IPS-15b (cell line): Measurements from ENCODE around the gene NOTCH4.

Experiments used
- H3K27me3 ChIP-seq: one replicate; pipeline ENCODE4 v1.6.1; 2013; ENCODE audit warnings: low read length; ENCODE audit not compliant: control insufficient read depth, insufficient read depth
- H3K36me3 ChIP-seq: one replicate; pipeline ENCODE4 v1.6.1; 2013; ENCODE audit warnings: low read length; ENCODE audit not compliant: control insufficient read depth, insufficient read depth
- H3K4me1 ChIP-seq: one replicate; pipeline ENCODE4 v1.6.1; 2013; ENCODE audit warnings: mild to moderate bottlenecking, low read length; ENCODE audit not compliant: control insufficient read depth, insufficient read depth
- H3K4me3 ChIP-seq: one replicate; pipeline ENCODE4 v1.5.1; 2013; ENCODE audit warnings: low read depth, low read length
- H3K9ac ChIP-seq: one replicate; pipeline ENCODE4 v1.6.1; 2013; ENCODE audit warnings: low read depth, mild to moderate bottlenecking, low read length
- H3K9me3 ChIP-seq: one replicate; pipeline ENCODE4 v1.6.1; 2013; ENCODE audit warnings: mild to moderate bottlenecking, low read length; ENCODE audit not compliant: control insufficient read depth, insufficient read depth

The NOTCH4 gene

GRCh38 chr6:32183483-32184083 is 40.3 kb downstream of the NOTCH4 start:
- Histone ChIP-seq H3K4me1 (peaks cover 5% of the 10 kb centered on the region), H3K27me3 (no peaks in the 10 kb centered on the region), H3K9ac (no peak overlapping the region), H3K9me3 (no peaks in the 10 kb centered on the region), H3K4me3 (no peak overlapping the region), H3K36me3 (peaks cover 35% of the 10 kb centered on the region)

GRCh38 chr6:32183030-32183429 is 40.8 kb downstream of the NOTCH4 start:
- Histone ChIP-seq H3K27me3 (no peaks in the 10 kb centered on the region), H3K36me3 (peaks cover 35% of the 10 kb centered on the region), H3K4me1 (peaks cover 5% of the 10 kb centered on the region), H3K4me3 (no peak overlapping the region), H3K9ac (no peak overlapping the region), H3K9me3 (no peaks in the 10 kb centered on the region)

DNA sequence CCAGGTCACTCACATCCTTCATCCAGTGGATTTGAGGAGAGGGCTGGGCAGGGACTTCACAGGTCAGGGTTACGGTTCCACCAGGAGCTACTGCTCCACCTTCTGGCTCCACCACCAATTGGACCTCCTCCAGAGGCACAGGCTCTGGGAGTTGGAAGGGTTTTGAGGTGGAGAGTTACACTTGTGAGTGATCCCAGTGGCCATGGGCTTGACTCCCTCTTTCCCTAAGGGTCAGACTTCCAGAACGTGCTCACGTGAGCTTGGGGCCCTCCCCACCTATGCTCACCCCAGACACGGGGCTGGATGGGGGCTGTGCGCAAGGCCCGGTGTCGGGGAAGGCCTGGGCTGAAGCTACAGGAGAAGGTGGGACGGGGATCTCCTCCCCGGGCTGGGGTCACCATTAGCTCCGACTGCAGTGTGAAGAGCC is 41.3 kb downstream of the NOTCH4 start:
- H3K9me3 ChIP-seq, result no peaks in the 10 kb centered on the region
- no peak overlapping the region for H3K4me3 ChIP-seq
- peaks cover 5% of the 10 kb centered on the region for H3K4me1 ChIP-seq
- no peaks in the 10 kb centered on the region for H3K27me3 ChIP-seq
- no peak overlapping the region for H3K9ac ChIP-seq
- H3K36me3 ChIP-seq, result peaks cover 32% of the 10 kb centered on the region

GRCh38 chr6:32181915-32182529 is 41.8 kb downstream of the NOTCH4 start:
- Histone ChIP-seq H3K36me3 (peaks cover 26% of the 10 kb centered on the region), H3K4me3 (no peak overlapping the region), H3K27me3 (no peaks in the 10 kb centered on the region), H3K9ac (no peak overlapping the region), H3K4me1 (peaks cover 5% of the 10 kb centered on the region), H3K9me3 (no peaks in the 10 kb centered on the region)

- peaks cover 25% of the 10 kb centered on the region for H3K36me3 ChIP-seq
- no peaks in the 10 kb centered on the region for H3K9me3 ChIP-seq
- H3K4me1 ChIP-seq, result peaks cover 5% of the 10 kb centered on the region
- no peak overlapping the region for H3K4me3 ChIP-seq
- H3K9ac ChIP-seq, result no peak overlapping the region
- no peaks in the 10 kb centered on the region for H3K27me3 ChIP-seq
Observed at GRCh38 chr6:32181148-32181702, 42.6 kb downstream of the NOTCH4 start.

- H3K4me3 ChIP-seq, result peak overlapping the region; percentile 95
- H3K9ac ChIP-seq, result no peak overlapping the region
- peaks cover 5% of the 10 kb centered on the region for H3K4me1 ChIP-seq
- peaks cover 25% of the 10 kb centered on the region for H3K36me3 ChIP-seq
- no peaks in the 10 kb centered on the region for H3K27me3 ChIP-seq
- no peaks in the 10 kb centered on the region for H3K9me3 ChIP-seq
Observed at GRCh38 chr6:32179766-32180405, 44.0 kb downstream of the NOTCH4 start.

GRCh38 chr6:32178547-32179440 is 45.1 kb downstream of the NOTCH4 start:
- H3K4me1 ChIP-seq, result peaks cover 5% of the 10 kb centered on the region
- no peaks in the 10 kb centered on the region for H3K27me3 ChIP-seq
- peak overlapping the region; percentile 77 for H3K9ac ChIP-seq
- H3K36me3 ChIP-seq, result peaks cover 25% of the 10 kb centered on the region
- no peaks in the 10 kb centered on the region for H3K9me3 ChIP-seq
- peak overlapping the region; percentile 95 for H3K4me3 ChIP-seq

- Histone ChIP-seq H3K4me3 (peak within 1 kb of the TSS; percentile 95), H3K9me3 (no peaks in the 10 kb centered on the region), H3K4me1 (peaks cover 10% of the 10 kb centered on the region), H3K36me3 (peaks cover 25% of the 10 kb centered on the region), H3K9ac (peak within 1 kb of the TSS; percentile 93), H3K27me3 (no peaks in the 10 kb centered on the region)
Observed at GRCh38 chr6:32177788-32178546, 45.9 kb downstream of the NOTCH4 start, which contains the start of gene RNF5. RNF5 (plus strand) TSS chr6:32178405; CDS start chr6:32178512, 107 bp downstream.

DNA sequence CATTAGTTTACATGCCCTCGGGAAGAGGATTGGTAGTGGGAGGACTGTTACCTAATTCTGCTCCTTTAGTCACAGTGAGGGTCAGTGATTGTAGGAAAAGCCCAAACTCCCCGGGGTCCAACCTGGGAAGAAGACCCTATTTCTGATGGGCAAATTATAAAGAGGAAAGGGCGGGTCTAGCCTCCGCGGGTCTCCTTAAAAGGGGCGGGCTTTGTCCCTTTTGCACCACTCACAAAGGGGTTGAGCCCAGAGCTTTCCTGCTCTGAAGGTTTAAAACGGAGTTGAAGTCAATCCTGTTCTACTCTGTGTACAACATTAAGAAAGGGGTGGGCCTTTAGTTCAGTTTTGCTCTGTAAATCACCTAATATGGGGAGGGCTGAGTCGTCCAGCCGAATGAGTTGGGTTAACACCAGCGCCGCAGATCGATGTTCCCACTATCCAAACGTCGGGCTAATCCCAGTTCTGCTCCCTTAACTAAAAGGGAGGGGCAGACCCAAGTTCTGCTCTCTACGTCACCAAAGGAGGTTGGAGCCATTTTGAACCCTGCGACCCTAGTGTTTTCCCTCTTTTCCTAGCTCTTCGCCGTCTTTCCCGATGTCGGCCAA is 46.6 kb downstream of the NOTCH4 start:
- no peaks in the 10 kb centered on the region for H3K27me3 ChIP-seq
- peaks cover 18% of the 10 kb centered on the region for H3K36me3 ChIP-seq
- H3K4me1 ChIP-seq, result peaks cover 10% of the 10 kb centered on the region
- peak overlapping the region; percentile 93 for H3K9ac ChIP-seq
- no peaks in the 10 kb centered on the region for H3K9me3 ChIP-seq
- H3K4me3 ChIP-seq, result peak overlapping the region; percentile 95

DNA sequence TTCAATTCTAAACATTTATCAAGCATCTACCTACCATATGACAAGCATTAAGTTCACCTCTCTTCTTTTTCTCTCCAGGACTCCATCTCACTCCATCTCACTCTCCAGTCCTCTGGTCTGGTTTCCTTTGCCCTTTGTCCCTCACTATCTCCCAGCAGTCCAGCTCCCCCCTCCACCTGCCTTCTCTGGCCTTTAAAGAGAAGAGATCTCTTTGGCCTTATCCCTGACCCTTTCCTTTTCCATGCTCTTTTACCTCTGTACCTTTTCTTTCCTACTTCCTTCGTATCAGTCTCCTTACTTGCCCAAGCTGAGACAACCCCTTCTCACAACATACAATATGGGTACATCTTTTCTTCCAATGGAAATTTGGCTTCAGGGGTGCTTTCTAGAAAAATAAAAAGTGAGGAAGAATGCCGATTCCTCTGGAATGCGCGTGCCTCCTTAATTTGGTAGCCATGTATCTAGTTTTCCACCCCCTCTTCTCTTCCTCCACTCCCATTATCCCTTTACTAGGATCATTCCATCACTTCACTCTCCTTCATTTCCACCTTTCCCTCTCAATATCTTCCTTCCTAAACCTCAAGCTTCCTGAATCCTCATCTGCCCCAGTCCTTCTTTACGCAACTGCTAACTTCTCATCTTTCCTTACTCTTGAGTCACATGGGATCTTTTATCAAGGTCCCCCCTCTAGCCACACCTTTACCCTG is 47.2 kb downstream of the NOTCH4 start:
- no peaks in the 10 kb centered on the region for H3K27me3 ChIP-seq
- peak overlapping the region; percentile 93 for H3K9ac ChIP-seq
- peaks cover 14% of the 10 kb centered on the region for H3K36me3 ChIP-seq
- H3K4me1 ChIP-seq, result peaks cover 10% of the 10 kb centered on the region
- no peaks in the 10 kb centered on the region for H3K9me3 ChIP-seq
- H3K4me3 ChIP-seq, result peak overlapping the region; percentile 95
